ENCODE measurements around the gene TRIM42. TPM values are rescaled to one million over a fixed set of nuclear protein-coding genes. Genes with fewer than 3 reads are reported as not detected.

Gene TRIM42
- total and polyA plus RNA-seq, 9 of the 15 experiments (the other 6 are each of a cell fraction or from before 2014, with no cell fraction given) = not detected

DNA sequence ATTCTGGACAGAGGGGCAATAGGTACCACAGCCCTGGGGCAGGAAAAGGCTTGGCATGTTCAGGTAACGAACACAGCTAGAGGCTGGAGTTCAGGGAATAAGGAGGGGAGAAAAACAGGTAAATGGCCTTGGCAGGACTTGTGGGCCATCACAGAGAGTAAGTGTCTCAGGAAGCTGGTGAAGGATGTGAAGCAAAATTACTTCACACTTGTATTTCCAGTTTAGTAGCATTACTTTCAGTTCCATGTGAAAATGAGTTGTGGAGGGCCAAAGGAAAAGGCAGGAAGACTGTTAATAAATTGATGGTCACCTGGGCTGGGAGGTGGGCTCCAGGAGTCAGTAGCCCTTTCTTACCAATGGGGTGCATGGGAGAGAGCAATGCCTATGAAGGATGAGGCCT is 25.6 kb downstream of the TRIM42 start:
- CTCF ChIA-PET (ENCODE audit: low intra/inter-chr PET ratio) = no interaction called here
- no peak overlapping the region for H3K27ac ChIP-seq (ENCODE audit: extremely low read depth, low read depth, low read length)
- WGBS (ENCODE audit: insufficient coverage, low coverage, missing lambda C conversion rate) = 0% methylated on average over 1 of the region's 1 CpG
- no peak overlapping the region for H3K4me3 ChIP-seq
- FAIRE-seq (no peak), ATAC-seq (no peak), DNase-seq (ENCODE audit: extremely low read depth in 1 of 4, low spot score in 3 of 4) (no peak)
- POLR2A ChIA-PET = no interaction called here
- no peak overlapping the region for H2AFZ ChIP-seq (ENCODE audit: low read depth, low read length)
- H3K4me1 ChIP-seq (replicated peaks in 1 of 2; ENCODE audit: control insufficient read depth in 2 of 2, insufficient read depth in 2 of 2, low read length in 2 of 2) = no peaks in the 10 kb centered on the region
- no peaks in the 10 kb centered on the region for H3K36me3 ChIP-seq (ENCODE audit: control insufficient read depth, insufficient read depth, low read length)
- H3K79me2 ChIP-seq (ENCODE audit: control insufficient read depth, insufficient read depth, low read length) = no peaks in the 10 kb centered on the region
- no peaks in the 10 kb centered on the region for H3K27me3 ChIP-seq (ENCODE audit: control insufficient read depth in 2 of 2, insufficient read depth in 2 of 2, low read length in 2 of 2)
- no peaks in the 10 kb centered on the region for H3K9me1 ChIP-seq (ENCODE audit: control insufficient read depth, insufficient read depth, low read length)
- no peaks in the 10 kb centered on the region for H3K9me3 ChIP-seq (replicated peaks; ENCODE audit: control insufficient read depth, insufficient read depth, low read depth, low read length)
- in situ Hi-C loops (cut with MboI) = no loop called here
- H3K4me2 ChIP-seq (ENCODE audit: insufficient read depth, low read length) = no peak overlapping the region
- TF ChIP-seq ZNF766 (CRISPR knock-in tag; conservative IDR thresholded peaks at IDR 0.05) (no peak), SIX5 (IDR thresholded peaks at IDR 0.05; ENCODE audit: borderline replicate concordance in 1 of 2, insufficient read depth in 1 of 2, low read depth in 1 of 2, low read length in 2 of 2) (no peak), DIDO1 (tag; IDR thresholded peaks at IDR 0.05; ENCODE audit: low read depth) (no peak), PHB (CRISPR knock-in tag; IDR thresholded peaks at IDR 0.05) (no peak), ILK (tag; IDR thresholded peaks at IDR 0.05; ENCODE audit: borderline replicate concordance, low read depth) (no peak), ATF1 (CRISPR knock-in tag; IDR thresholded peaks at IDR 0.05) (no peak), ATF1 (tag; IDR thresholded peaks at IDR 0.05) (no peak), ZBTB2 (IDR thresholded peaks at IDR 0.05) (no peak), ZNF717 (CRISPR knock-in tag; IDR thresholded peaks at IDR 0.05) (no peak), ZNF274 (IDR thresholded peaks at IDR 0.05; ENCODE audit: borderline replicate concordance, low read depth, low read length) (no peak), MTF1 (CRISPR knock-in tag; IDR thresholded peaks at IDR 0.05; ENCODE audit: borderline replicate concordance) (no peak), ZNF436 (CRISPR knock-in tag; IDR thresholded peaks at IDR 0.05) (no peak), HLTF (IDR thresholded peaks at IDR 0.05) (no peak), ADNP (tag; IDR thresholded peaks at IDR 0.05) (no peak), SREBF1 (IDR thresholded peaks at IDR 0.05; ENCODE audit: borderline replicate concordance, low read depth, low read length) (no peak)
- BruUV-seq (replicated peaks) = no TSS peak
- no peaks in the 10 kb centered on the region for H4K20me1 ChIP-seq (replicated peaks; ENCODE audit: control insufficient read depth, insufficient read depth, low read length)
- intact Hi-C loops (cut with micrococcal nuclease) = no loop called here
- no peak overlapping the region for H3K9ac ChIP-seq (ENCODE audit: insufficient read depth in 1 of 2, low read depth in 2 of 2, low read length in 2 of 2)

All from K562 (cell line).